Measurements from ENCODE around the gene COL18A1. TPM values are rescaled to one million over a fixed set of nuclear protein-coding genes. Genes with fewer than 3 reads are reported as not detected.
A peak's percentile ranks its signal among the peaks of the same experiment; 100 is the strongest.

COL18A1 gene
- total and polyA plus RNA-seq, 3 experiments from 2014 or later = 1.9 to 4.7 (median 2.2) TPM

GRCh38 chr21:45393833-45394638, 10.9 kb upstream of the COL18A1 start:
- no peaks in the 10 kb centered on the region for H3K4me1 ChIP-seq (ENCODE audit: insufficient read depth, low read length)
- H3K27me3 ChIP-seq (ENCODE audit: insufficient read depth, low read length, poor library complexity, severe bottlenecking) = no peaks in the 10 kb centered on the region
- DNase-seq = peak in 1 of 5 donors; percentile 16
- no peaks in the 10 kb centered on the region for H3K36me3 Mint-ChIP-seq
- ChIA-PET CTCF (no interaction called here), POLR2A (no interaction called here)
- H3K9me3 ChIP-seq (ENCODE audit: low read length) = no peaks in the 10 kb centered on the region
- no peaks in the 10 kb centered on the region for H3K9me3 Mint-ChIP-seq
- no peak overlapping the region for H3K4me3 Mint-ChIP-seq
- H3K4me3 ChIP-seq (ENCODE audit: low read length) = no peak overlapping the region
- no peaks in the 10 kb centered on the region for H3K4me1 Mint-ChIP-seq
- peaks cover 9 to 32% of the 10 kb centered on the region in 2 donors for H3K27me3 Mint-ChIP-seq
- no peaks in the 10 kb centered on the region for H3K36me3 ChIP-seq (ENCODE audit: insufficient read depth, low read length)
- no peak overlapping the region for H3K27ac ChIP-seq (ENCODE audit: low read depth, low read length)
- no peak overlapping the region for H3K27ac Mint-ChIP-seq

- Histone ChIP-seq H3K9me3 (ENCODE audit: low read length) (no peaks in the 10 kb centered on the region), H3K4me1 (ENCODE audit: insufficient read depth, low read length) (no peaks in the 10 kb centered on the region), H3K4me3 (ENCODE audit: low read length) (no peak overlapping the region), H3K36me3 (ENCODE audit: insufficient read depth, low read length) (no peaks in the 10 kb centered on the region), H3K27me3 (ENCODE audit: insufficient read depth, low read length, poor library complexity, severe bottlenecking) (no peaks in the 10 kb centered on the region), H3K27ac (ENCODE audit: low read depth, low read length) (no peak overlapping the region)
- Mint-ChIP-seq H3K36me3 (peaks cover 0 to 6% (median 4%) of the 10 kb centered on the region in 3 donors), H3K4me1 (no peaks in the 10 kb centered on the region), H3K9me3 (peaks cover 5 to 8% (median 6%) of the 10 kb centered on the region in 5 donors), H3K27me3 (peaks cover 8 to 38% of the 10 kb centered on the region in 2 donors), H3K4me3 (no peak overlapping the region), H3K27ac (no peak overlapping the region)
- DNase-seq = peak in 1 of 5 donors; percentile 12
- CTCF ChIA-PET = no interaction called here
- POLR2A ChIA-PET = no interaction called here
Observed at GRCh38 chr21:45396620-45396995, 8.4 kb upstream of the COL18A1 start.

DNA sequence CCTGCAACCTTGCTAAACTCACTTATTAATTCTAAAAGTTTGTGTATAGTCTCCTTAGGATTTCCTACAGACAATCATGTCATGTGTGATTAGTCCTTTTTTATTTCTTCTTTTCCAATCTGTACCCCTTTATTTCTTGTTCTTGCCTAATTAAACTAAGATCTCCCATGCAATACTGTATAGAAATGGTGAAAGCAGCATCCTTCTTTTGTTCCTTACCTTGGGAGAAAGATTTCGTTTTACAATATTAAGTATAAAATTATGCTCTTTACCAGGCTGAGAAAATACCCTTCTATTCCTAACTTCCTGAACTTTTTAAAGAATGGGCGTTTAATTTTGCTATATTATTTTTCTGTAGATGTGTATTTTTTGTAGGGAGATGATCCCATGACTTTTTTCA, 7.6 kb upstream of the COL18A1 start:
- Mint-ChIP-seq H3K27me3 (peaks cover 14 to 41% of the 10 kb centered on the region in 2 donors), H3K4me3 (no peak overlapping the region), H3K9me3 (peaks cover 5 to 10% (median 7%) of the 10 kb centered on the region in 5 donors), H3K27ac (no peak overlapping the region), H3K4me1 (no peaks in the 10 kb centered on the region), H3K36me3 (peaks cover 0 to 8% (median 4%) of the 10 kb centered on the region in 3 donors)
- no peaks in the 10 kb centered on the region for H3K36me3 ChIP-seq (ENCODE audit: insufficient read depth, low read length)
- no peak overlapping the region for H3K27ac ChIP-seq (ENCODE audit: low read depth, low read length)
- no peaks in the 10 kb centered on the region for H3K4me1 ChIP-seq (ENCODE audit: insufficient read depth, low read length)
- CTCF ChIA-PET = no interaction called here
- no peaks in the 10 kb centered on the region for H3K9me3 ChIP-seq (ENCODE audit: low read length)
- H3K27me3 ChIP-seq (ENCODE audit: insufficient read depth, low read length, poor library complexity, severe bottlenecking) = no peaks in the 10 kb centered on the region
- no peak overlapping the region for H3K4me3 ChIP-seq (ENCODE audit: low read length)
- no peak for DNase-seq
- POLR2A ChIA-PET = no interaction called here

DNA sequence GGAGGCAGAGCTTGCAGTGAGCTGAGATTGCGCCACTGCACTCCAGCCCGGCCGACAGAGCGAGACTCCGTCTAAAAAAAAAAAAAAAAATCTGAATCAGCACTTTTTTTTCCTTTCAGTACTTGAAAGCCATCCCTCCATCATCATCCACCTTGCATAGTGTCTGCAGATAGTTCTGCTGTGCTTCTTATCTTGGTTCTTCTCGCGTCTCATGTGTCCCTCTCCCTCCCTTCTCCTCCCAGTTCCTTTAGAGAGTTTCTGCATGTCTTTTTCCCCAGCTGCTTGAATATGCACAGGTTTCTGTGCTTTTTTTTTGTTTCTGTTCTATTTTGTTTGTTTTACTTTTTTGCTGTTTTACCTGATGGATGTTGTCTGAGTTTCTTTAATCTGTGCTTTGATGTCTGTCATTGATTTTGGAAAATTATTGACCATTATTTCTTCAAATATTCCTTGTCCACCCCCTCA, 3.9 kb upstream of the COL18A1 start:
- peaks cover 30 to 59% of the 10 kb centered on the region in 2 donors for H3K27me3 Mint-ChIP-seq
- peaks cover 0 to 14% (median 4%) of the 10 kb centered on the region in 3 donors for H3K36me3 Mint-ChIP-seq
- H3K4me1 Mint-ChIP-seq = peaks cover 9 to 12% (median 11%) of the 10 kb centered on the region in 3 donors
- H3K9me3 Mint-ChIP-seq = peaks cover 5 to 10% (median 7%) of the 10 kb centered on the region in 5 donors
- peaks cover 5% of the 10 kb centered on the region for H3K27me3 ChIP-seq (ENCODE audit: insufficient read depth, low read length, poor library complexity, severe bottlenecking)
- ChIA-PET POLR2A (no interaction called here), CTCF (interaction anchor here (0.7 kb wide), 1 partner anchor 435 kb away, joined by 3 read pairs; no protein-coding TSS in a partner anchor)
- H3K4me3 ChIP-seq (ENCODE audit: low read length) = no peak overlapping the region
- DNase-seq = no peak
- peaks cover 4% of the 10 kb centered on the region for H3K4me1 ChIP-seq (ENCODE audit: insufficient read depth, low read length)
- no peak overlapping the region for H3K4me3 Mint-ChIP-seq
- H3K27ac ChIP-seq (ENCODE audit: low read depth, low read length) = no peak overlapping the region
- no peaks in the 10 kb centered on the region for H3K9me3 ChIP-seq (ENCODE audit: low read length)
- no peaks in the 10 kb centered on the region for H3K36me3 ChIP-seq (ENCODE audit: insufficient read depth, low read length)
- no peak overlapping the region for H3K27ac Mint-ChIP-seq

DNA sequence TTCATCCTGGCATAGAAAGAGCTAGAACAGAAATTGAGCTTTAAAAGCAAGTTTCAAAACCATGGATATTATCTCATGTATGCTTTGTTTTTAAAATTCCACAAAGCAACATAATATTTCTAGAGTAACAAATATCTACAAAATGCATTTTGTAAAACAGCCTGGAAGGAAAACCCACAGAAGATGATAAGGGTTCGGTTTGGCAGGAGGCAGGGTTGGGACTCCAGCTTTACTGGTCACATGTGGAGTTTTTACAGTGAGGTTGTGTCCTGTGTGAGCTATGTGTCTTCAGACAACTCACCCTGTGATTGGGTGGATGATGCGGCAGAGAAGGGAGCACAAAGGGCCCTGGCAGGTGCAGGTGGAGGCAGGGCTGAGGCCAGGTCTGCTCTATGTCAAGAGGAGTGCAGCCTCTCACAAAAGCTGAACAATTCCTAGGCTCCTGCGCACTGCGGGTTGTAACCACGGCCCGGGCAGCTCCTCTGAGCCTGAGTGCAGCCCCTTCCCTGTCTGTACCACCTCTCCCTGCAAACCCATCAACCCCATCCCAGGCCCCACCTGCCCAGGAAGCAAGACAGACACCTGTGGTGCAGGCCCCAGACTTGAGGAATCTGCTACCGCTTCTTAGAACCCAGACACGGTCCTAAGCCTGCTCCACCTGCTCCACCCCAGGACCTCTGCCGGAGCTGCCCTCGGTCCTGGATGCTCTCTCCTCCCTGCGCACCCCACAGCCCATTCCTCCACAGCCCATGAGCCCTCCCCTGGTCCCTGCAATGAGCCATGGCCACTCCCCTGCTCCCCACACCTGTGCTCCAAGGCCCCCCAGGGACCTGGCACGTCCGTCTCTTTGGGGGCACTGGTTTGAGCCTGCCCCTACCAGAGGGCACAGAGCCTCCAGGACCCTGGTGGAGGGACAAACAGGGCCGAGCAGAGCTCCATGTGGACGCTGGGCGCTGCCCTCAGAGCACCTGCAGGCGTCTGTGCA, 2.8 kb upstream of the COL18A1 start:
- H3K27me3 ChIP-seq (ENCODE audit: insufficient read depth, low read length, poor library complexity, severe bottlenecking) = peaks cover 16% of the 10 kb centered on the region
- ChIA-PET POLR2A (interaction anchor here (0.8 kb wide), 1 partner anchor 1084 kb away, joined by 4 read pairs; no protein-coding TSS in a partner anchor), CTCF (no interaction called here)
- Mint-ChIP-seq H3K9me3 (peaks cover 5 to 10% (median 7%) of the 10 kb centered on the region in 5 donors), H3K4me3 (no peak overlapping the region), H3K36me3 (peaks cover 0 to 14% (median 4%) of the 10 kb centered on the region in 3 donors), H3K4me1 (peaks cover 9 to 19% (median 12%) of the 10 kb centered on the region in 3 donors), H3K27me3 (peaks cover 37 to 66% of the 10 kb centered on the region in 2 donors), H3K27ac (no peak overlapping the region)
- H3K36me3 ChIP-seq (ENCODE audit: insufficient read depth, low read length) = no peaks in the 10 kb centered on the region
- peaks cover 4% of the 10 kb centered on the region for H3K4me1 ChIP-seq (ENCODE audit: insufficient read depth, low read length)
- DNase-seq = peak in 1 of 5 donors; percentile 42
- H3K27ac ChIP-seq (ENCODE audit: low read depth, low read length) = no peak overlapping the region
- H3K9me3 ChIP-seq (ENCODE audit: low read length) = no peaks in the 10 kb centered on the region
- H3K4me3 ChIP-seq (ENCODE audit: low read length) = no peak overlapping the region

DNA sequence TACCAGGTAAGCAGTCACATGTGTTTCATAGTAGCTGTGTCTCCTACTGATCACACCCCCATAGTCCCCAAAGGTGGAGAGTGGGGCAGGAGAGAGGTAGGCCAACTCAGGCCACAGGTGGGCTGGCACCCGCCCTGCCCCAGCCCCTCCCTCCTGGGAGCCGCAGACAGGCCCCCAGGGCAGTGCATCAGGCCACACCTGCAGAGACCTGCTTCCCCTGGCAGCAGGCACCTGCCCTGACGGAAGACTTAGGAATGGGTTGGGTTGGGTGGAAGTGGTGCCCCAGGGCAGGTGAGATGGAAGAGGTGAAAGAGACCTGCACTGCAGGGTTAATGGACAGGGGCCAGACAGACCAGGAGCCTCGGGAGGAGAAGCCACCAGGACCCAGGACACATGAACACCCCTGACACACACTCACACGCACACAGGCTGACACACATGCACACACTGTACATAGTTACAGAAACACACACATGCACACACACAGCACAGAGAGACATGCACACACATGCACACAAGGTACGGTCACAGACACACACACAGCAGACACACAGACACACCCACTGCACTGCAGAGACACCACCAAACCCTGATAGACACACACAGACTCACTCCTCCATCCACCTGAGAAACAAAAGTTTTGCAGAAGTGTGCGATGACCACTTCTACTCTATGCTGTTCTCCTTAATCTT, 1.7 kb upstream of the COL18A1 start:
- Histone ChIP-seq H3K4me3 (ENCODE audit: low read length) (no peak overlapping the region), H3K36me3 (ENCODE audit: insufficient read depth, low read length) (no peaks in the 10 kb centered on the region), H3K27me3 (ENCODE audit: insufficient read depth, low read length, poor library complexity, severe bottlenecking) (peaks cover 19% of the 10 kb centered on the region), H3K27ac (ENCODE audit: low read depth, low read length) (no peak overlapping the region), H3K9me3 (ENCODE audit: low read length) (no peaks in the 10 kb centered on the region), H3K4me1 (ENCODE audit: insufficient read depth, low read length) (peaks cover 4% of the 10 kb centered on the region)
- peak overlapping the region; percentile 47 to 81 (median 76) for H3K4me3 Mint-ChIP-seq
- peak in 1 of 5 donors; percentile 30 for DNase-seq
- ChIA-PET CTCF (no interaction called here), POLR2A (no interaction called here)
- H3K4me1 Mint-ChIP-seq = peaks cover 9 to 19% (median 12%) of the 10 kb centered on the region in 3 donors
- no peak overlapping the region for H3K27ac Mint-ChIP-seq
- peaks cover 37 to 73% of the 10 kb centered on the region in 2 donors for H3K27me3 Mint-ChIP-seq
- peaks cover 0 to 14% (median 4%) of the 10 kb centered on the region in 3 donors for H3K36me3 Mint-ChIP-seq
- peaks cover 5 to 10% (median 7%) of the 10 kb centered on the region in 5 donors for H3K9me3 Mint-ChIP-seq

DNA sequence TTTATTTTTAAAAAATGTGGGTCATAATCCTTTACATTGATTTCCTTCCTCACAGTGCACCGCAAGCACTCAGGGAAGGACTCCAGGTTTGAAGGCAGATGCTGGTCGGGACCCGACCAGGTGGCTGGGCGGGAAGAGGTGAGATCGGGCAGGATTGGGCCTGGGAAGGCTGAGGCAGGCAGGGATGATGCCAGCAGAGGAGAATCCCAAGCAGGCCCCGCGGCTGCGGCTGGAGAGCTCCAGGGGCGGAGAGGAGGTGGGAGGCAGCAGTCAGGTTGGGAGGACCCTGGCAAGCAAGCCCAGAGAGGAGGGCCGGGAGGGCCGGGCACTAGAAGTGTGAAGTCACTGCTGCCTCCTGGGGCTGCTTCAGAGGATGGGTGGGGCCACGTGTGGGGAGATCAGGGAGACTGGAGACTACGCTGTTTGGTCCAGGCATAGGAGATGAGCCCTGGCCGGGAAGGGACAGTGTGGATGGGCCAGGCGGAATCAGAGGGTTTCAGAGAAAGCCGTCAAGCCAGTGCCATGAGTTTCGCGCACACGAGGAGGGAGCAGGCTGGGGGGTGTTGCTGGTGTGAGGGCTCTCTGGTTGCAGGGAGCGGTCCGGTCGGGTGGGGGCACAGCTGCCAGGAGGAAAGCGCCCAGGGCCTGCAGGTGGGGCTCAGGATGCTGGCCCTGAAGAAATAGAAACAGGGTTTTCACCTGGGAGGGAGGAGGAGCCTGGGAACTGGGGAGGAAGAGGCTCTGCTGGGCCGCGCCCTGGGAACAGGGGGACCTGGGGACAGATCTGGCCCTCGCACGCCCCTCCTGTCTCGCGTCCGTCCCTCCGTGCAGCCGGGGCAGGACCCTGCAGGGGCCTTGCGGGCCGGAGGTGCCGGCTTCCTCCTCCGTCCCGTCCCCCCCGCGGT, 888 bp upstream of the COL18A1 start:
- H3K4me1 Mint-ChIP-seq = peaks cover 9 to 19% (median 12%) of the 10 kb centered on the region in 3 donors
- H3K4me3 ChIP-seq (ENCODE audit: low read length) = no peak overlapping the region
- CTCF ChIA-PET = no interaction called here

More for the DNA sequence above, 888 bp upstream of the COL18A1 start:
- Mint-ChIP-seq H3K9me3 (peaks cover 5 to 10% (median 7%) of the 10 kb centered on the region in 5 donors), H3K27ac (peak overlapping the region in 1 of 8 donors; percentile 19), H3K4me3 (peak overlapping the region in 6 of 7 donors; percentile 47 to 86 (median 78)), H3K27me3 (peaks cover 37 to 76% of the 10 kb centered on the region in 2 donors), H3K36me3 (peaks cover 0 to 14% (median 4%) of the 10 kb centered on the region in 3 donors)
- no peaks in the 10 kb centered on the region for H3K36me3 ChIP-seq (ENCODE audit: insufficient read depth, low read length)
- POLR2A ChIA-PET = no interaction called here
- H3K27ac ChIP-seq (ENCODE audit: low read depth, low read length) = no peak overlapping the region
- no peaks in the 10 kb centered on the region for H3K9me3 ChIP-seq (ENCODE audit: low read length)
- H3K27me3 ChIP-seq (ENCODE audit: insufficient read depth, low read length, poor library complexity, severe bottlenecking) = peaks cover 19% of the 10 kb centered on the region
- peak in 1 of 5 donors; percentile 15 for DNase-seq
- peaks cover 4% of the 10 kb centered on the region for H3K4me1 ChIP-seq (ENCODE audit: insufficient read depth, low read length)

Data from CD8-positive, alpha-beta memory T cell (primary cell).